HG03432 (cell line): Measurements from ENCODE around the gene PIP4K2C.

Experiments
- ATAC-seq: cut with Tn5 transposase; IDR thresholded peaks from one replicate; pipeline ENCODE4 v1.9.1; 2021; ENCODE audit warnings: mild to moderate bottlenecking, moderate library complexity; ENCODE audit not compliant: unreplicated experiment

The PIP4K2C gene

DNA sequence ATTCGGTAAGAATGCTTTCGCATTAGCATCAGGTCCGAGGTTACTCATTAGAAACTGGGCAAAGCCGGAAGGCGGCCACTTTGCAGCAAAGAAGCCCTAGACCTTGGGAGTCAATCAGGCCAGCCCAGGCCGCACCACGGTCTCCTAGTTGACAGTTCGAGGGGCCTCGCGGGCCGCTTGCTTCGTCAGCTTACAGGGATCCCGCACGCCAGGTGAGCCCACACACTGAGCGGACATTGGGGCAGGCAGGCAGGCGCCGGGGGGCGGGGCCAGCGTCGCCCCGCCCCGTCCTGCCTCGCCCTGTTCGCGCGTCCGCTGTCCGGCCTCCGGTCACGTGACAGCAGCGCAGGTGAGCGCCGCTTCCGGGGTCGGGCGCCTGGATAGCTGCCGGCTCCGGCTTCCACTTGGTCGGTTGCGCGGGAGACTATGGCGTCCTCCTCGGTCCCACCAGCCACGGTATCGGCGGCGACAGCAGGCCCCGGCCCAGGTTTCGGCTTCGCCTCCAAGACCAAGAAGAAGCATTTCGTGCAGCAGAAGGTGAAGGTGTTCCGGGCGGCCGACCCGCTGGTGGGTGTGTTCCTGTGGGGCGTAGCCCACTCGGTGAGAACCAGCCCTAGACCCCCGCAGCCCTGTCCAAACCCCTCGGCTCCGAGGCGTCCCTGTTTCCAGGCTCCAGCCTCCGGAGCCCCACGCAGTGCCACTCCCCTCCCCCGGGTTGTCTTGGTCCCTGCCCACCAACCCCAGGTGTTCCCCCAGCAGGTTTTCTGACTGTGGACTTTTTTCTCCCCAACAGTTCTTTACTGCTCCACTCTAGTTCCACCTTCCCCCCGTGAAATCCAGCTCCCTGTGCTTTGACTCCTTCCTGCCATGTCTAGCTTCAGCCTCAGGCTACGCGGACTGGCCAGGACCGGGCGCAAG lies at the start of gene PIP4K2C:
Gene PIP4K2C, plus strand, starts transcription at position 329 of the 918 bp plus-strand sequence. Its CDS starts 98 bp downstream, at position 427.
- ATAC-seq: peak; percentile 96

DNA sequence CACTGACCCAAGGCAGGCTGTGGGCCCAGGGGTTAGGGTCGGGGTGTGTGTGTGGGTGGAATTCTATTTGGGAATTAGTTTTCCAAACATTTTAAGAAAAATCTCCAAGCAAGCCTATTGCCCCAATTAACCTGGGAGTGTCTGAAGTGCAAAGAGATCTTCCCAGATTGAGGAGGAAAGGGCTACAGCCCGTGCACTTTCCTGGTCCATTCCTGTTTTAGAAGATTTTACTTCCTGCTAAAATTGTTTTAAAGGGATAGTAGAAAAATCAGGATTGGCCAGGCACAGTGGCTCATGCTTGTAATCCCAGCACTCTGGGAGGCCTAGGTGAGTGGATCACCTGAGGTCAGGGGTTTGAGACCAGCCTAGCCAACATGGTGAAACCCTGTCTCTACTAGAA lies 49.3 kb upstream of the PIP4K2C start:
- no peak for ATAC-seq

DNA sequence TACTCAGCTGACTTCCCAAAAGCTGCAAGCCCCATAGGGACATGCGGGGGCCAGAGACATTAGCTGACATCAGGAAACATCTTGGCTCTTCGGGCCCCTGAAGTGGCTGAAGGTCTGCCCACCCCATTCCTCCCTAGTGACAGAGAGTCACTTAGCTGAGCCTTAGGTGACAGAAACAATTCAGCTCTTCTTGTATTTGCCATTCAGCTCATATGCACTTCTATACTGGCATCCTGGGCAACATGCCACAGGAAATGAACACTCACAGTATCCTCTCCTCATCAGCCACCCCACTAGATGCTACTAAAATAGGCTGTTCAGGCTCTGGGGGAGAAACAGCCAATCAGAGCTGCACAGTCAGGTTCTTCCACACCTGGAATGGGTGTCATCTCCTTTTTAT lies 47.4 kb upstream of the PIP4K2C start:
- no peak for ATAC-seq

DNA sequence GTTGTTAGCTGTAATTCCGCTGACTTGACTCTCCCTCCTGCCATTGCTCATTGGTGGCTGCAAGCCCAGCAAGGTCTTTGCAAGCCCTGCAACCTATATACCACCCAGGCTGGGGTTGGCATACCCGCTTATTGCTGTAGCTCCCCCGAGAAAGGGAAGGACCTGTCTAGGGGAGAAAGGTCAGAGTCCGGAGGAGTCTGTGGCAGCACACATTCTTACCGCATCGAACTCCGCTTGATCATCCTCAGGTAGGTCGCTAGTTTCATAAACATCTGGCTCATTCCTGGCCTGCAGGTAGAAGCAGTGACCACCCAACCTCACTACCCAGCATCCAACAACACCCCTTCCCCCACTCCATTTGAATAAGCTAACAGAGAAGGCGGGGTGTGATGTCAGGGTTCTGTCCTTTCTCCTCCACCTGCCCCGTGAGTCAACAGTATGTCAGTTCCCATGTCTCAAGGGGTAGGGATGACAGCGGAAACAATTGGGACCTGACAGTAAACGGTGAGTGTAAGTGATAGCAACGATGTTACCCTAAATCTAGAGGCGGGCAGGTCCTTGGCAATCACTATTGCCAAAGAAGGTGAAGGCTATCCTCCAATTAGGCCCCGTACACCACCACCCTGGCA lies 45.1 kb upstream of the PIP4K2C start:
- ATAC-seq: no peak

DNA sequence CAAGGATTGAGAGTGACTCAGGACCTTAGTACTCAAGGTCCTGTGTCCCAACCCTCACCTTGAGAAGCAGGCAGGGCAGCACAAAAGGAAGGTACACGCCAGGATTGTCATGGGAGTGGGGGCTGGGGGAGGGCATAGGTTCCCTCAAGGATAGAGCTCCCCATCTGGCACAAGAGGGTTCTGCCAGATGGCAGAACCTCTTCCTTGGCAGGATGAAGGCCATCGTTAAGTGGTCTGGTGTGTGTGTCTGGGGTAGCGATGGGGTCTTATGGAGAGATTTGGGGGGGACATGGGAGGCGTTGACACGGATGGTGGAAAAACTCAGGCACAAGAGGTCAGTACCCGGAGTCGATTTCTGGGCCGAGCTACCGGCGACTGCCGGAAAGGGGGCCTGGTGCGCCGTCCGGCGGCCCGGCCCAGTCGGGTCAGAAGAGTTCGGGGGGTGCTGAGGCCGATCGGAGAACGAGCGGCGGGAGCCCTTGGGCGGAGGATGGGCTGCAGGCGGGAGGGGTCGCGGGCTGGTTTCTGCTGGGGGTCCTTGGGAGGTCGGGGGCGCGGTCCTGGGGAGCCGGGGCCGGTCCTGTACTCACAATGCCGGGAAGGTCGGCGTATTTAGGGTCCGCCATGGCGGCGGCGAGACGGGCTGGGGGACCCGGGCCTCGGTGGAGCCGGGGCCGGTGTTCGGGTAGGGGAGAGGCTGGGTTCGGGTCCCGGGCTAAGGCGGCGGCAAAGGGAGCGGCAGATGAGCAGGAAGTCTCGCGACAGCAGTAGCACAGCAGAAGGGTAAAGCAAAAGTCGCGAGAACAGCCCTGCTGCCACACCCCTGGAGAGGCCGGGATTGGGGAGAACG lies 44.3 kb upstream of the PIP4K2C start, which contains the start of gene DCTN2:
Gene DCTN2, minus strand, starts transcription at position 755 of the 850 bp plus-strand sequence. Its CDS starts 129 bp downstream, at position 626.
- ATAC-seq: peak; percentile 98

DNA sequence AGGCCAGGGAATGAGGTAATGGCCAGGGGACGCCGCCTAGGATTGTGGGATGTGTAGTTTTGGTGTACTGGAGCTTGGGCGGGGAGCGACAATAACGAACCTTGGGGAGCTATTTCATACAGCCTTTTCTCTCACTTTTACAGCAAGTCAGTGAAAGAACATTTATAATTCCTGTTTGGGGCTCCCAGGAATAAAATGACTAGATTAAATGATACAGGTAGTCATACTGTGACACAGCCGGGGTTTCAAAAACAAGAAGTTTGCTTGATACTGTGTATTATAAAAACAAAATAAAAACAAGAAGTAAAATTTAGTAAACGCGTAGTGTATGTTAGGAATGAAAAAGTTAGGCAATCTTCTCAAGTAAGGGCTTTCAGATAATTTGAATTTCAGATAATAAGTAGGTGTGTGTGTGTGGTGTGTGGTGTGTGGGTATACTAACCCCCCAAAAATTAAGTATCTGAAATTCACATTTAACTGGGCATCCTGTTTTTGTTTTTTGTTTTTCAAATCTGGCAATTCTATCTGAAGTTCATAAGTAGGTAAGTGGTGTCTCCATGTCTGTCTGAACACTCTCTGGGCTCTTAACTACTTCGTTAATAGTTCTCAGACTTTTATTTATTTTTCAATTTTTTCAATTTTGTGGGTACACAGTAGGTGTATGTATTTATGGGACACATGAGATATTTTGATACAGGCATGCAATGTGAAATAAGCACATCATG lies 43.5 kb upstream of the PIP4K2C start:
- no peak for ATAC-seq

DNA sequence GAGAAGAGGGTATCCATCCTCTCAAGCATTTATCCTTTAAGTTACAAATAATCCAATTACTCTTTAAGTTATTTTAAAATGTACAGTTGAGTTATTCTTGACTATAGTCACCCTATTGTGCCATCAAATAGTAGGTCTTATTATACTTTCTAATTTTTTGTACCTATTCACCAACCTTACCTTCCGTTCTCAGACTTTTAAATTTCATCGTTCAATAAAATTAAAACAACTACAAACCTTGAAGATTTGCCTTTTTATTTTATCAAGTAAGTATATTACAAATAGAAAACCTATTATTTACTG lies 43.0 kb upstream of the PIP4K2C start:
- ATAC-seq: no peak

DNA sequence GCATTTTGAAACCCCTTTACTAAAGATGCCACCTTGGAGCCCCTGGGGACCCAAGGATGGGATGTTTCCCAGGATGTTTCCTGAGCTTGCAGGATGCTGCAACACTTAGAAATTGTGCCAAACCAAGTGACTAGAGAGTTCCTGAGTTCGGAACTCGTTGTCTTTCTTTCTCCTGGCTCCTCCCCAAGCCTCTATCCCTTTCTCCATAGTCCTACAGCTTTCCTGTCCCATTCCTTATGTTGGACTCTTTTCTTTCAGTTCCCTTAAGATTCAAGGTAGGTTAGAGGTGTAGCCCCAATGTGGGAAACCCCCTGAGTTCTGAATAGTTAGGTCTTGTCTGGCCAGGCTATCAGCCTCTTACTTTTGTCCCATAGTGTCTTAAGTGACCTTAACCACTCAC lies 42.5 kb upstream of the PIP4K2C start:
- ATAC-seq: no peak

GRCh38 chr12:57549203-57549908 lies 41.6 kb upstream of the PIP4K2C start:
- no peak for ATAC-seq

- ATAC-seq: no peak
Measured at GRCh38 chr12:57549909-57550640, 40.9 kb upstream of the PIP4K2C start, which contains the start of gene KIF5A. TSS of gene KIF5A (plus strand) at chr12:57550044. CDS start at chr12:57550272, 228 bp downstream.

DNA sequence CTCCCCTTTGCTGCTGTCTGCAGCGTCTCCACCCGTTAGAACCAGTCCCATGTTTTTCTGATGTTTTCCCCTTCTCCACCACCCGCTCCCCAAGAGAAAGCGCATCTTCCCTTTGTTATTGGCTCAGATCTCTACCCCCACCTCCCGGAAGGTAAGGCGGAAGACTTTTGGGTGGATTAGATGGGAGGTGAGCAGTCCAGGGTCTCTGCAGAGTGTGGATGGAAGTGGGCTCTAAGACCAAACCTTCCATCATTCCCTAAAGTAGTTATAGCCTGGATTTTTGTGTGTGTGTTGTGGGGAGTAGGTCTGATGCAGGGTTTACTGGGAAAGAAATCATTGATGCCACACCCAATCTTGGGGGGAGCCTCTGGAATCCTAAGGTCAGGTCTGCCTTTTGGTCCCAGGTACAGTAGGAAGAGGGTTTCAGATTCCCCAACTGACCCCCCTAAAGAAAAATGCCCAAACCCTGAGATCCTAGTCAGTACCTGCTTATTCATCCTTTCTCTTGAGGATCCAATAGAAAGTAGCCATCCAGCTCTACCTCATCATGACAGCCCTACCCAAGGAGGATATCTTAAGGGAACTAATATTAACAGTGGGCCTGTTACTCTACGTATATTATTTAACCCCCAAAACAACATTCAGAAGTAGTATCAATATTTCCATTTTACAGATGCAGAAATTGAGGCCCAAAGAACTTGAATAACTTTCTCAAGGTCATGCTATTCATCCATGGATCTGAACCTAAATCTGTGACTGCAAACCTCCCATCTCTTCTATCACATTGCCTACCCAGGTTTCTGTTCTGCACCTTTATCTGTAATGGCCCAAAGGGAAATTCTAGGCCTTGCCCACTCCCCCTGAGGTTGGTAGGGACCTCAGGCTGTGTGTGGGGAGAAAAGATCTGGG lies 40.1 kb upstream of the PIP4K2C start:
- ATAC-seq: no peak

DNA sequence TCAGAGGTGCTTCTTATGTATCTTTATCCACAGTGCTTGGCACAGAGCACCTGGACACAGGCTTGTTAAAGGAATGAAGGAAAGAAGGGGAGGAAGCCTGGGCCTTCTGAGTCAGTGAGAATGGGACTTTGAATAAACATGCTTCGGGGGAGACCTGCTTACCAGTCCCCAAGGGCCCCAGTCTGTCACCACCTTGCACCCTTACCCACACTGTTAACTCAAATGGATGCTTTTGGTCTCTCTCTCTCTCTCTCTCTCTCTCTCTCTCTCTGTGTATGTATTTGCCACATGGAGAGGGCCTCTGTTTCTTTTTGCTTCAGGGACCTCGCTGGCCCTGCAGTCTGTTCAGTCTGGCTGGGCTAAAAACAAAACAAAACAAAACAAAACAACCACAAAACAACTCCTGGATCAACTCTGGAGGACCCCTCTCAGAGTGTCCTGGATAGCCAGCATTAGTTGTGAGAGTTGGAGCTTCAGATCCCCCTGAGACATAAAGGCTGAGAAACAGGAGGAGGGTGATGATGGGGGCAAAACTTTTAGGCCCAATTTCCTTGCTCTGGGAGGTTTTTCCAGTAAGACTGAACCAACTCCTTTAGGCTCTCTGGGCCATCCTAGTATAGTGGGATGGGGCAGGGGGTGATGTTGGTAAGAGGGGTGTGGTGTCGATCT lies 39.2 kb upstream of the PIP4K2C start:
- ATAC-seq: no peak

GRCh38 chr12:57552306-57552651 lies 38.7 kb upstream of the PIP4K2C start:
- ATAC-seq: no peak

DNA sequence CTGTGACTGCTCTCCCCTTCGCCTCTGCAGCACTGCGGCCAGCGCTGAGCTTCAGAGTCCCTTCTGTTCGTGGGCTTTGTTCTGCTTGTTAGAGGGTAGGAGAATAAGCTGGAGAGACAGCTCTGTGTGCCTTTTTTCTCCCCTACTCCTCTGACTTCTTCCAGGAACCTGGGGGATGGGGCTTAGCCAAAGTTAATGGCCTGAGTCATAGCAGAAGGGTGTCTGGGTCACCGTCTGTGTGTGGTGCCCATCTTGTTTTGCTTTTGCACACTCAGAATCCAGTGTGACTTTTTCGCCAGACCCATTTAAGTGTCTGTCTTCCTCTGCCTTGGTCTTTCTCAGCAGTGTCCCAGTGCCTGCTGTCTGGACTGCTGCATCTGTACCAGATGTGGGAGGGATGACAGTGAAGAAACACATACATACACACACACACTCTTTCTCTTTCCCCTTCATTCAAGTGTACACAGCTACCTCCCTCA lies 38.1 kb upstream of the PIP4K2C start:
- no peak for ATAC-seq

GRCh38 chr12:57553343-57554202 lies 37.4 kb upstream of the PIP4K2C start:
- no peak for ATAC-seq

DNA sequence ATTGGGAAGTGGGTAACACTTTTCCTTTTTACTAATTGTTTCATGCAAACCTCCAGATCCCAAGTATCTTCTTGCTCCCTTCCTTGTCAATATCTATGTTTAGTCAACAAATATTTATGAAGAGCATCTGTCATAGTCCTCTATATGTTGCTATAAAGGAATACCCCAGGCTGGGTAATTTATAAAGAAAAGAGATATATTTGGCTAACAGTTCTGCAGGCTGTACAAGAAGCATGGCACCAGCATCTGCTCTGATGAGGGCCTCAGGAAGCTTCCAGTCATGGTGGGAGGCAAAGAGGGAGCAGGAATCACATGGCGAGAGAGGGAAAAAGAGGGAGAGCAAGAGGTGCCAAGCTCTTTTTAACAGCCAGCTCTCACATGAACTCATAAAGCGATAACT lies 36.5 kb upstream of the PIP4K2C start:
- no peak for ATAC-seq

- no peak for ATAC-seq
Measured at GRCh38 chr12:57554897-57555296, 36.1 kb upstream of the PIP4K2C start.
